ENCODE data around the gene LEMD2.

LEMD2 gene

GRCh38 chr6:33732817-33733708 is 55.9 kb downstream of the LEMD2 start:
- no peak for DNase-seq

- no peak for DNase-seq
These were observed 56.5 kb downstream of the LEMD2 start for GRCh38 chr6:33732385-33732784.

GRCh38 chr6:33731751-33732282 is 57.1 kb downstream of the LEMD2 start:
- no peak for DNase-seq

GRCh38 chr6:33731035-33731434 is 57.9 kb downstream of the LEMD2 start:
- DNase-seq: no peak

GRCh38 chr6:33730611-33731010 is 58.3 kb downstream of the LEMD2 start:
- DNase-seq: no peak

GRCh38 chr6:33729059-33729458 is 59.9 kb downstream of the LEMD2 start:
- no peak for DNase-seq

- DNase-seq: no peak
These were observed 60.5 kb downstream of the LEMD2 start for GRCh38 chr6:33728438-33728837.

- no peak for DNase-seq
These were observed 61.0 kb downstream of the LEMD2 start for GRCh38 chr6:33727932-33728331.

GRCh38 chr6:33727126-33727525 is 61.8 kb downstream of the LEMD2 start:
- DNase-seq: no peak

- no peak for DNase-seq
These were observed 62.2 kb downstream of the LEMD2 start for GRCh38 chr6:33726696-33727095.

GRCh38 chr6:33725891-33726673 is 62.8 kb downstream of the LEMD2 start:
- DNase-seq: no peak

GRCh38 chr6:33725222-33725621 is 63.7 kb downstream of the LEMD2 start:
- no peak for DNase-seq

GRCh38 chr6:33724102-33725023 is 64.6 kb downstream of the LEMD2 start:
- no peak for DNase-seq

- no peak for DNase-seq
These were observed 65.4 kb downstream of the LEMD2 start for GRCh38 chr6:33723371-33724085.

GRCh38 chr6:33722103-33722623 is 66.8 kb downstream of the LEMD2 start:
- DNase-seq: no peak

GRCh38 chr6:33721508-33721907 is 67.4 kb downstream of the LEMD2 start:
- DNase-seq: no peak
